HG03097 (cell line): ENCODE data around the gene IRAG1.

ENCODE experiments used
- ATAC-seq: cut with Tn5 transposase; IDR thresholded peaks from one replicate; pipeline ENCODE4 v1.9.1; 2021; ENCODE audit not compliant: unreplicated experiment, low FRiP score

The IRAG1 gene

DNA sequence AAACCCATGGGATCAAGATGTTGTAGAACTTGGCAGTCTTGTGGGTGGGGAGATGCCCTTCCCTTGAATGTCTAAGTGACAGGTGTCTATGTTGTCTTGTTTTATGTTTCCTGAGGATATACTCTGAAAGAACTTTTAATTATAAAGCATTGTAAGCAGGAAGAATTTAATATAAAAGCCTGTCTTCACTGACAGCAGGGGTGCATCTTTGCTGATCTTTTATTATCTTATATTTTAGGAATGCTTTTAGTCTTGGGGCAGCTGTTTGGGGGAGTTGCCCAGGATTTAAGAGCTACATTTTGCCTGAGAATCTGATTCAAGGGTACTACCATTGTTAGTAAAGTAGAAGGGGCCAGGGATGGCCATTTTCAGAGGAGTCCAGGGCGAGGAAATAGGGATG, 43.4 kb downstream of the IRAG1 start:
- ATAC-seq: no peak

DNA sequence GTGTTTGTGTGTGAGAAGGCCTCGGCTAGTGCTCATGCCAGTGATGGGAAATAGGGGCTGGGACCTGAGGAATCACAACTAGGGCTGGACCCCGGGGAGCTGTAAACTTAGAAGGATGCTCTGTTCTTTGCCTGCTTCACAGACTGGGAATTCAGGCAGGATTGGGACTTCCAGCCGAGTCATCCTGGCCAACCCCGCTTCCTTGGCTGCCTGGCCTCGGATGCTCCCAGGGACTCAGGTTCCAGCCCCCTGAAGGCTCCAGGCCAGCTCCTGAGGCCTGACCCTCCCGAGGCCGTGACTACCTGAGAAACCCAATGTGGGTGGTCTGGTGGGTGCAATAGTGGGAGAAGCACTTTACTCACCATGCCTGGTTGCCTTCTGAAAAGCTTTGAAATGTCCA, 44.7 kb downstream of the IRAG1 start:
- ATAC-seq: no peak

DNA sequence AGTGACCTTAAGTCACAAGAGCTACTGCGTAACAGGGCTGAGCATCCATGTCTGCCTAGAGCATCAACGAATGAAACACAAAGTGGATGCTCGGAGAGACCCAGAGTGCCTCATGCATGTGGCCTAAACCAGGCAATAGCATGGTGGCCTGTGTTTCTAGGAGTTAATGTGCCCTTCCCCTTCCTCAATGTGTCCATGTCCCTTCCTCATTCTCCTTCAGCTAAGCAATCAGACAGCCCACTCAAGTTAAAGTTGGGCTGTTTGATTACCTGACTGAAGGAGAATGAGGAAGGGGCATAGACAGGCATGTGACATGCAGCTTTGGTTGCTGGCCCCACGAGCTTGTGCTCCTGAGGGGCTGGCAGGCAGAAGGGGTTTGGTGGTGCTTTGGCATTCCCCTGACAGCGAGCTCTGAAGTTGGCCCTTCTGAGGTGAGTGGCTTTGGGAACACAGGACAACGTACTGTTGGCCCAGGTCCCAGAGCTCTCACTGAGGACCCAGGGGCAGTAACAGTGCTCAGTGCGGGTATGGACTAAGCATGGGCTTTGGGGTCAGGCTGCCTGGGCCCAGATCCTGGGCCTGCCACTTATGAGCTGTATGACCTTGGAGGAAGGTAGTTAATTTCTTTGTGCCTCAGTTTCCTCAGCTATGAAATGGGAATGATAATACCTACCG, 46.7 kb downstream of the IRAG1 start:
- no peak for ATAC-seq

DNA sequence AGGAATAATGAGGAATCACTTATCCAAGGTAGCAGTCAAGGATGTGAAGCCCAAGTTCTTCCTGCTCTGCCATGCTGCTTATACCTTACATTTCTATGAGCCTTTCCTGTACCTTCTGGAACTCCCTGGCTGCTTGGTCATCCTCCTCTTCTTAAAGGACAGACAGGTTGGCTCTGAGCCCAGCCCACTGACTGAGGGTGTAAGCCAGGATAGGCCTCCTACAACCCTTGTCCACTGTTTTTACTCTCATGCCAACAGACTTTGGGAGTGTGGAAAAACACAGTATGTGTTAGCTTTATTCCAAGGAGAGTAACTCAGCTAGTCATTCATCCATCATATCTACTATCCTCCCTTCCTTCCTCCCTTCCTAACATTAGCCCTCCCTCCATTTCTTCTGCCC, 47.5 kb downstream of the IRAG1 start:
- ATAC-seq: no peak

DNA sequence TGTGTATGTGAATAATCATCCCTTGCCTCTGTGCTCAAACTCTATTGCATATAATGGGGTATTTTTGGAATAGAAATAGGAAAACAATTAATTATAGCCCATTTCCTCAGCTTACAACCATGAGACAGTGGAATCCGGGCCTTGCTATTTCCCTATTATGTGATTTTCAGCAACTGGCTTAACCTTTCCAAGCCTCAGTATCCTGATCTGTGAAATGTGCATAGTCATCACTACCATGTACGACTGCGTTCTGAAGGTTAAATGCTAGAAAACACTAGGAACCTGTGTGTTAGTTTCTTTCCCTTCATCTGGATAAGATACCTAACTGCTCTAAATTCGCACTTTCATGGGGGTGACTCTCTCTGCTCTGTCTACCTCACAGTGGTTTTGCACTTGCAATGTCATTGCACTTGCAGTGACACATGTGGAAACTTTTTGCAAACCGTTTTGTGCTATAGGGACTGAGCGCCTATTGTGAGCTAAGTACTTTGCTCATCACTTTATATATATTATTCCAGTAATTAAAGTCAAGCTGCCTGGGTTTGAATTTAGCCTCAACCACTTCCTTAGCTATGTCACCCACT, 48.3 kb downstream of the IRAG1 start:
- no peak for ATAC-seq
